Activated naive CD4-positive, alpha-beta T cell treated with anti-CD3 and anti-CD28 coated beads, Interleukin-2, amount 50 U/mL, for 72 hours (primary cell): ENCODE measurements around the gene ATP6V1F. TPM values are rescaled to one million over a fixed set of nuclear protein-coding genes. Genes with fewer than 3 reads are reported as not detected.
A peak's percentile ranks its signal among the peaks of the same experiment; 100 is the strongest.

Experiments
- ATAC-seq, 2 donors: fragments of 150-1000 bp; cut with Tn5 transposase; 2 replicates each; pipeline ENCODE4 v1.10.0; 2021; ENCODE audit warnings: mild to moderate bottlenecking in 2 of 2, moderate library complexity in 2 of 2
- DNase-seq, 2 donors: peaks; one replicate each; pipeline ENCODE4 v3.0.0; 2021 to 2022; ENCODE audit warnings: low spot score in 2 of 2
- H3K27ac Mint-ChIP-seq, 2 donors: one replicate each; pipeline ENCODE4 v1.8.0; 2022; ENCODE audit warnings: mild to moderate bottlenecking in 2 of 2, mixed read lengths in 2 of 2
- H3K36me3 Mint-ChIP-seq, 2 donors: one replicate each; pipeline ENCODE4 v1.8.0; 2022; ENCODE audit warnings: mixed read lengths in 2 of 2
- H3K9me3 Mint-ChIP-seq, 2 donors: one replicate each; pipeline ENCODE4 v1.8.0; 2022; ENCODE audit warnings: mixed read lengths in 2 of 2
- total RNA-seq, 2 donors: library from RNA; stranded (reverse); gene quantifications; one replicate each; pipeline ENCODE4 v1.2.3, GENCODE V29; 2022

ATP6V1F gene
- total RNA-seq, 2 donors from 2014 or later = 104 to 113 TPM

- no peak for ATAC-seq
- Mint-ChIP-seq H3K36me3 (peaks cover 5 to 6% of the 10 kb centered on the region in 2 donors), H3K27ac (no peak overlapping the region), H3K9me3 (peaks cover 4 to 5% of the 10 kb centered on the region in 2 donors)
- DNase-seq = no peak
Measured at GRCh38 chr7:128895320-128895719, 32.7 kb downstream of the ATP6V1F start.

- no peak for ATAC-seq
- no peak overlapping the region for H3K27ac Mint-ChIP-seq
Measured at GRCh38 chr7:128899392-128899791, 36.7 kb downstream of the ATP6V1F start.

GRCh38 chr7:128900237-128900636 lies 37.6 kb downstream of the ATP6V1F start:
- DNase-seq (no peak), ATAC-seq (no peak)
- H3K36me3 Mint-ChIP-seq = peaks cover 5 to 6% of the 10 kb centered on the region in 2 donors
- peaks cover 4 to 11% of the 10 kb centered on the region in 2 donors for H3K9me3 Mint-ChIP-seq
- H3K27ac Mint-ChIP-seq = no peak overlapping the region

More at GRCh38 chr7:128899392-128899791, 36.7 kb downstream of the ATP6V1F start:
- no peak for DNase-seq
- peaks cover 4 to 11% of the 10 kb centered on the region in 2 donors for H3K9me3 Mint-ChIP-seq
- peaks cover 5 to 6% of the 10 kb centered on the region in 2 donors for H3K36me3 Mint-ChIP-seq

GRCh38 chr7:128902761-128903585 lies 40.3 kb downstream of the ATP6V1F start:
- ATAC-seq (no peak), DNase-seq (no peak)
- Mint-ChIP-seq H3K9me3 (peaks cover 4 to 11% of the 10 kb centered on the region in 2 donors), H3K27ac (no peak overlapping the region), H3K36me3 (peaks cover 5 to 6% of the 10 kb centered on the region in 2 donors)

- no peak for DNase-seq
- Mint-ChIP-seq H3K36me3 (no peaks in the 10 kb centered on the region), H3K27ac (no peak overlapping the region), H3K9me3 (peaks cover 0 to 6% of the 10 kb centered on the region in 2 donors)
- no peak for ATAC-seq
Measured at GRCh38 chr7:128903621-128904361, 41.1 kb downstream of the ATP6V1F start.

GRCh38 chr7:128904381-128905197 lies 41.9 kb downstream of the ATP6V1F start:
- ATAC-seq (peak; percentile 86 to 87), DNase-seq (peak in 1 of 2 donors; percentile 38)
- H3K27ac Mint-ChIP-seq = no peak overlapping the region
- no peaks in the 10 kb centered on the region for H3K36me3 Mint-ChIP-seq
- peaks cover 0 to 6% of the 10 kb centered on the region in 2 donors for H3K9me3 Mint-ChIP-seq

- ATAC-seq = no peak
- no peak overlapping the region for H3K27ac Mint-ChIP-seq
- no peaks in the 10 kb centered on the region for H3K9me3 Mint-ChIP-seq
Measured at GRCh38 chr7:128906001-128906765, 43.5 kb downstream of the ATP6V1F start.

GRCh38 chr7:128906766-128907559 lies 44.3 kb downstream of the ATP6V1F start:
- H3K27ac Mint-ChIP-seq = no peak overlapping the region
- no peak for ATAC-seq
- no peaks in the 10 kb centered on the region for H3K9me3 Mint-ChIP-seq
- DNase-seq = no peak
- no peaks in the 10 kb centered on the region for H3K36me3 Mint-ChIP-seq

More at GRCh38 chr7:128906001-128906765, 43.5 kb downstream of the ATP6V1F start:
- H3K36me3 Mint-ChIP-seq = no peaks in the 10 kb centered on the region
- no peak for DNase-seq

- DNase-seq = no peak
- no peak for ATAC-seq
- no peak overlapping the region for H3K27ac Mint-ChIP-seq
- H3K36me3 Mint-ChIP-seq = no peaks in the 10 kb centered on the region
- no peaks in the 10 kb centered on the region for H3K9me3 Mint-ChIP-seq
Measured at GRCh38 chr7:128908750-128909624, 46.3 kb downstream of the ATP6V1F start.

GRCh38 chr7:128909625-128910568 lies 47.2 kb downstream of the ATP6V1F start:
- Mint-ChIP-seq H3K9me3 (no peaks in the 10 kb centered on the region), H3K36me3 (no peaks in the 10 kb centered on the region), H3K27ac (no peak overlapping the region)
- no peak for DNase-seq
- ATAC-seq = no peak

- Mint-ChIP-seq H3K27ac (no peak within 1 kb of the TSS), H3K9me3 (no peaks in the 10 kb centered on the region), H3K36me3 (no peaks in the 10 kb centered on the region)
- DNase-seq = no peak
- no peak for ATAC-seq
Measured at GRCh38 chr7:128910569-128910945, 47.9 kb downstream of the ATP6V1F start, which contains the start of gene KCP. Gene KCP, minus strand, starts transcription at chr7:128910709. Its CDS starts 33 bp downstream, at chr7:128910676.

GRCh38 chr7:128911423-128912031 lies 48.9 kb downstream of the ATP6V1F start:
- peak in 1 of 2 donors; percentile 44 for DNase-seq
- no peaks in the 10 kb centered on the region for H3K36me3 Mint-ChIP-seq
- no peak overlapping the region for H3K27ac Mint-ChIP-seq
- no peaks in the 10 kb centered on the region for H3K9me3 Mint-ChIP-seq
- ATAC-seq = no peak

- Mint-ChIP-seq H3K27ac (no peak overlapping the region), H3K9me3 (no peaks in the 10 kb centered on the region), H3K36me3 (no peaks in the 10 kb centered on the region)
- ATAC-seq (no peak), DNase-seq (no peak)
Measured at GRCh38 chr7:128912281-128912680, 49.6 kb downstream of the ATP6V1F start.
